Endometrial microvascular endothelial cells (primary cell): ENCODE measurements around the gene TMEM200B. TPM values are rescaled to one million over a fixed set of nuclear protein-coding genes. Genes with fewer than 3 reads are reported as not detected.
"Not testable (repeated sequence)": the region's sequence is repeated elsewhere in the genome, so short reads cannot be mapped to it uniquely, and the experiment has no call there.

Experiments used
- in situ Hi-C: cut with HindIII; loops from 2 replicates; pipeline ENCODE4 v1.10.0; 2017; ENCODE audit warnings: low sequenced_read_pairs, low pct_unique_long_range_greater_than_20kb; ENCODE audit errors: inconsistent ontology term
- total RNA-seq: library from RNA; depleted of rRNA; stranded (reverse); fragments of >200 nt; gene quantifications from one replicate; pipeline ENCODE4 v1.2.3, GENCODE V29; 2015; ENCODE audit errors: inconsistent ontology term

TMEM200B gene
- total RNA-seq, 1 donor from 2014 or later = 2.7 TPM

GRCh38 chr1:29119121-29119929 is 4.4 kb downstream of the TMEM200B start:
- in situ Hi-C loops = no loop called here

GRCh38 chr1:29117381-29117780 is 6.3 kb downstream of the TMEM200B start:
- in situ Hi-C loops = no loop called here

GRCh38 chr1:29114654-29115053 is 9.0 kb downstream of the TMEM200B start:
- in situ Hi-C loops = no loop called here

GRCh38 chr1:29113413-29114117 is 10.1 kb downstream of the TMEM200B start:
- in situ Hi-C loops = no loop called here

GRCh38 chr1:29112705-29113412 is 10.8 kb downstream of the TMEM200B start:
- in situ Hi-C loops = no loop called here

GRCh38 chr1:29108041-29108440 is 15.7 kb downstream of the TMEM200B start:
- in situ Hi-C loops = not testable (repeated sequence)

GRCh38 chr1:29105822-29106221 is 17.9 kb downstream of the TMEM200B start:
- in situ Hi-C loops = no loop called here

- in situ Hi-C loops = no loop called here
Measured at GRCh38 chr1:29100487-29100886, 23.2 kb downstream of the TMEM200B start.

GRCh38 chr1:29099286-29099685 is 24.4 kb downstream of the TMEM200B start:
- in situ Hi-C loops = no loop called here

GRCh38 chr1:29096231-29096886 is 27.3 kb downstream of the TMEM200B start:
- in situ Hi-C loops = no loop called here

- in situ Hi-C loops = no loop called here
Measured at GRCh38 chr1:29094954-29095353, 28.7 kb downstream of the TMEM200B start.

- in situ Hi-C loops = no loop called here
Measured at GRCh38 chr1:29094433-29094832, 29.3 kb downstream of the TMEM200B start.

- in situ Hi-C loops = not testable (repeated sequence)
Measured at GRCh38 chr1:29092704-29093103, 31.0 kb downstream of the TMEM200B start.

- in situ Hi-C loops = no loop called here
Measured at GRCh38 chr1:29090937-29091618, 32.6 kb downstream of the TMEM200B start.

- in situ Hi-C loops = no loop called here
Measured at GRCh38 chr1:29084196-29084521, 39.5 kb downstream of the TMEM200B start.

GRCh38 chr1:29083317-29084195 is 40.1 kb downstream of the TMEM200B start:
- in situ Hi-C loops = no loop called here

GRCh38 chr1:29082519-29082918 is 41.2 kb downstream of the TMEM200B start:
- in situ Hi-C loops = no loop called here

GRCh38 chr1:29081201-29081600 is 42.5 kb downstream of the TMEM200B start:
- in situ Hi-C loops = no loop called here
